Measurements from ENCODE around the gene GRID1. TPM values are rescaled to one million over a fixed set of nuclear protein-coding genes. Genes with fewer than 3 reads are reported as not detected.

Gene GRID1
- total and polyA plus RNA-seq, 9 of the 15 experiments (the other 6 are each of a cell fraction or from before 2014, with no cell fraction given) = 0.01 to 7.2 (median 1.2) TPM

- no peak overlapping the region for H3K27ac ChIP-seq (ENCODE audit: extremely low read depth, low read depth, low read length)
- H3K4me1 ChIP-seq (replicated peaks in 1 of 2; ENCODE audit: control insufficient read depth in 2 of 2, insufficient read depth in 2 of 2, low read length in 2 of 2) = peaks cover 0 to 4% of the 10 kb centered on the region in 2 experiments; a peak in 1 of 5 replicates
- CTCF ChIA-PET (ENCODE audit: low intra/inter-chr PET ratio) = no interaction called here
- TF ChIP-seq NFE2 (IDR thresholded peaks at IDR 0.05; ENCODE audit: low read depth) = no peak
- TF ChIP-seq POLR2AphosphoS5 (IDR thresholded peaks at IDR 0.05; ENCODE audit: control insufficient read depth, insufficient read depth, low read depth, low read length) = no peak
- TF ChIP-seq MCM5 (IDR thresholded peaks at IDR 0.05; ENCODE audit: low read depth) = no peak
- TF ChIP-seq ZFP30 (CRISPR knock-in tag; IDR thresholded peaks at IDR 0.05; ENCODE audit: borderline replicate concordance) = no peak
- TF ChIP-seq USF1 (CRISPR knock-in tag; IDR thresholded peaks at IDR 0.05) = no peak
- TF ChIP-seq POLR2G (IDR thresholded peaks at IDR 0.05; ENCODE audit: low read depth, low read length) = no peak
- no peak for TF ChIP-seq ETS1 (conservative IDR thresholded peaks at IDR 0.05; ENCODE audit: control insufficient read depth, low read depth, low read length)
- no peak for TF ChIP-seq JUN (IDR thresholded peaks at IDR 0.05; ENCODE audit: borderline replicate concordance, low read depth, low read length)
- TF ChIP-seq JUN (CRISPR knock-in tag; IDR thresholded peaks at IDR 0.05; ENCODE audit: borderline replicate concordance) = no peak
- TF ChIP-seq, protein P1, sequence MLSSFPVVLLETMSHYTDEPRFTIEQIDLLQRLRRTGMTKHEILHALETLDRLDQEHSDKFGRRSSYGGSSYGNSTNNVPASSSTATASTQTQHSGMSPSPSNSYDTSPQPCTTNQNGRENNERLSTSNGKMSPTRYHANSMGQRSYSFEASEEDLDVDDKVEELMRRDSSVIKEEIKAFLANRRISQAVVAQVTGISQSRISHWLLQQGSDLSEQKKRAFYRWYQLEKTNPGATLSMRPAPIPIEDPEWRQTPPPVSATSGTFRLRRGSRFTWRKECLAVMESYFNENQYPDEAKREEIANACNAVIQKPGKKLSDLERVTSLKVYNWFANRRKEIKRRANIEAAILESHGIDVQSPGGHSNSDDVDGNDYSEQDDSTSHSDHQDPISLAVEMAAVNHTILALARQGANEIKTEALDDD (IDR thresholded peaks at IDR 0.05) = no peak
- TF ChIP-seq ZFPM2 (CRISPR knock-in tag; IDR thresholded peaks at IDR 0.05) = no peak
- no peak for TF ChIP-seq XRCC4 (IDR thresholded peaks at IDR 0.05; ENCODE audit: extremely low read depth, insufficient read depth, insufficient read length)
- TF ChIP-seq SREBF1 (IDR thresholded peaks at IDR 0.05; ENCODE audit: borderline replicate concordance, low read depth, low read length) = no peak
- TF ChIP-seq ZNF165 (CRISPR knock-in tag; IDR thresholded peaks at IDR 0.05; ENCODE audit: borderline replicate concordance) = no peak
- no peak for TF ChIP-seq GABPA (tag; conservative IDR thresholded peaks at IDR 0.05; ENCODE audit: low read depth)
- TF ChIP-seq JUND (IDR thresholded peaks at IDR 0.05; ENCODE audit: borderline replicate concordance, low read depth, low read length) = no peak
- no peak for TF ChIP-seq JUND (tag; IDR thresholded peaks at IDR 0.05; ENCODE audit: borderline replicate concordance, low read depth, low read length)
- no peak overlapping the region for H3K4me3 ChIP-seq
- in situ Hi-C loops (cut with MboI) = loop anchor here (10.0 kb wide), 1 partner anchor 109 kb away; no protein-coding TSS in a partner anchor
- H3K36me3 ChIP-seq (ENCODE audit: control insufficient read depth, insufficient read depth, low read length) = no peaks in the 10 kb centered on the region
- DNase-seq (ENCODE audit: extremely low read depth in 1 of 4, low spot score in 3 of 4) (no peak), FAIRE-seq (no peak), ATAC-seq (no peak)
- H3K9me1 ChIP-seq (ENCODE audit: control insufficient read depth, insufficient read depth, low read length) = no peaks in the 10 kb centered on the region
- BruUV-seq (replicated peaks) = no TSS peak
- intact Hi-C loops (cut with micrococcal nuclease) = no loop called here
- H2AFZ ChIP-seq (ENCODE audit: low read depth, low read length) = no peak overlapping the region
- H4K20me1 ChIP-seq (replicated peaks; ENCODE audit: control insufficient read depth, insufficient read depth, low read length) = no peaks in the 10 kb centered on the region
- H3K9me3 ChIP-seq (replicated peaks; ENCODE audit: control insufficient read depth, insufficient read depth, low read depth, low read length) = no peaks in the 10 kb centered on the region
- H3K4me2 ChIP-seq (ENCODE audit: insufficient read depth, low read length) = no peak overlapping the region
- H3K9ac ChIP-seq (ENCODE audit: insufficient read depth in 1 of 2, low read depth in 2 of 2, low read length in 2 of 2) = no peak overlapping the region
- 8% methylated on average over 2 of the region's 3 CpGs for WGBS (ENCODE audit: insufficient coverage, low coverage, missing lambda C conversion rate)
- H3K27me3 ChIP-seq (ENCODE audit: control insufficient read depth in 2 of 2, insufficient read depth in 2 of 2, low read length in 2 of 2) = peaks cover 0 to 6% of the 10 kb centered on the region in 2 experiments; a peak in 1 of 5 replicates
- no peaks in the 10 kb centered on the region for H3K79me2 ChIP-seq (ENCODE audit: control insufficient read depth, insufficient read depth, low read length)
- POLR2A ChIA-PET = interaction anchor here (0.6 to 0.7 kb wide), 3 partner anchors 35 to 379 kb away, joined by 3 to 4 read pairs (median 3); no protein-coding TSS in a partner anchor
These were observed 100.7 kb downstream of the GRID1 start for GRCh38 chr10:86265895-86266259.
